Loucy (cell line): ENCODE results near the gene CDK13.

Experiments
- H2AFZ ChIP-seq: fragments of 200-600 bp; sonication (generic); 2 replicates; pipeline ENCODE4 v1.6.0; 2016; ENCODE audit warnings: antibody characterized with exemption, mild to moderate bottlenecking, low read length, moderate library complexity
- H3F3A ChIP-seq: fragments of 200-600 bp; 2 replicates; pipeline ENCODE4 v1.6.0; 2016; ENCODE audit warnings: antibody characterized with exemption, low read depth, mild to moderate bottlenecking
- H3K27me3 ChIP-seq: fragments of 200-600 bp; sonication (generic); 2 replicates; pipeline ENCODE4 v1.6.1; 2014; ENCODE audit warnings: low read length, mild to moderate bottlenecking; ENCODE audit not compliant: insufficient read depth, poor library complexity, severe bottlenecking
- H3K36me3 ChIP-seq: fragments of 200-600 bp; sonication (generic); 2 replicates; pipeline ENCODE4 v1.6.1; 2016; ENCODE audit warnings: low read length; ENCODE audit not compliant: insufficient read depth
- H3K4me1 ChIP-seq: fragments of 200-600 bp; sonication (generic); 2 replicates; pipeline ENCODE4 v1.5.1; 2014; ENCODE audit warnings: low read length, mild to moderate bottlenecking; ENCODE audit not compliant: insufficient read depth, poor library complexity, severe bottlenecking
- H3K4me2 ChIP-seq: fragments of 200-600 bp; sonication (generic); 2 replicates; pipeline ENCODE4 v1.6.0; 2014; ENCODE audit warnings: antibody characterized with exemption, low read length, low read depth, mild to moderate bottlenecking; ENCODE audit not compliant: poor library complexity, severe bottlenecking
- H3K4me3 ChIP-seq: fragments of 200-600 bp; sonication (generic); 2 replicates; pipeline ENCODE4 v1.5.1; 2014; ENCODE audit warnings: low read length, mild to moderate bottlenecking, mixed read lengths; ENCODE audit not compliant: poor library complexity, severe bottlenecking
- H3K79me2 ChIP-seq: fragments of 200-600 bp; sonication (generic); 2 replicates; pipeline ENCODE4 v1.6.1; 2014; ENCODE audit warnings: low read length; ENCODE audit not compliant: insufficient read depth
- H3K9ac ChIP-seq: fragments of 200-600 bp; sonication (generic); 2 replicates; pipeline ENCODE4 v1.6.0; 2014; ENCODE audit warnings: mild to moderate bottlenecking, low read depth, low read length, moderate library complexity; ENCODE audit not compliant: poor library complexity, severe bottlenecking
- H3K9me2 ChIP-seq: fragments of 200-600 bp; sonication (generic); replicated peaks from 2 replicates; pipeline ENCODE4 v1.6.1; 2016; ENCODE audit warnings: low read depth, low read length, mixed read lengths
- H3K9me3 ChIP-seq: fragments of 200-600 bp; sonication (generic); 2 replicates; pipeline ENCODE4 v1.6.1; 2014; ENCODE audit warnings: mild to moderate bottlenecking, antibody characterized with exemption, low read length, low read depth; ENCODE audit not compliant: insufficient read depth
- H4K20me1 ChIP-seq: fragments of 200-600 bp; sonication (generic); 2 replicates; pipeline ENCODE4 v1.6.0; 2014; ENCODE audit warnings: antibody characterized with exemption, low read length, mild to moderate bottlenecking; ENCODE audit not compliant: insufficient read depth, poor library complexity, severe bottlenecking
- EZH2phosphoT487 ChIP-seq: fragments of 200-600 bp; IDR thresholded peaks from 2 replicates; pipeline ENCODE4 v1.6.1; 2018; ENCODE audit warnings: antibody characterized with exemption, mild to moderate bottlenecking, moderate library complexity, borderline replicate concordance
- TF ChIP-seq, protein P1 (sequence below): fragments of 200-600 bp; sonication (generic); conservative IDR thresholded peaks from 2 replicates; pipeline ENCODE4 v1.5.1; 2014; ENCODE audit warnings: mild to moderate bottlenecking, antibody characterized with exemption, low read length

CDK13 gene

DNA sequence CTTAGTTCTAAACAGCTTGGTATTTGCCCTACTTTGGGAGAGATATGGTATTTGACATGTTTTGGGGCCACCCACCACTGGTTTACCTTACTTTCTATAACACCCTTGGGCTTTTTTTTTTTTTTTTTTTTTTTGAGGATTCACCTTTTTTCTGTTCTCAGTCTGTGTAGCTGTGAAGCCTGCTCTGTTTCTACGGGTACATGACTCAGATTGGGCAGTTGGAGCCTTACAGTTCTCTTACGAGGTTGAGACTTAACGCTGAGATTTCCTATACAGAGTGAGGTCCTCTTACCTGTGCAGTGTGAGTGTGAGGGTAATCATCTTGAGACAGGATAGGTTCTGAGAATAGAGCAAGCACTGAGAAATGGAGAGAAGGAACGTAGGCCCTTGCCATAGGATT, 77.5 kb downstream of the CDK13 start:
- Histone ChIP-seq H3K9me3 (no peaks in the 10 kb centered on the region), H4K20me1 (no peaks in the 10 kb centered on the region), H3K4me1 (peaks cover 6% of the 10 kb centered on the region), H3K4me2 (no peak overlapping the region), H3K9ac (no peak overlapping the region), H3K9me2 (no peaks in the 10 kb centered on the region), H3K4me3 (no peak overlapping the region), H3K79me2 (0 out of 2 replicates have a peak, but pooled peaks cover 5% of the 10 kb centered on the region), H3K36me3 (peaks cover 22% of the 10 kb centered on the region), H3K27me3 (no peaks in the 10 kb centered on the region), H3F3A (no peaks in the 10 kb centered on the region), H2AFZ (no peak overlapping the region)
- TF ChIP-seq, protein P1, sequence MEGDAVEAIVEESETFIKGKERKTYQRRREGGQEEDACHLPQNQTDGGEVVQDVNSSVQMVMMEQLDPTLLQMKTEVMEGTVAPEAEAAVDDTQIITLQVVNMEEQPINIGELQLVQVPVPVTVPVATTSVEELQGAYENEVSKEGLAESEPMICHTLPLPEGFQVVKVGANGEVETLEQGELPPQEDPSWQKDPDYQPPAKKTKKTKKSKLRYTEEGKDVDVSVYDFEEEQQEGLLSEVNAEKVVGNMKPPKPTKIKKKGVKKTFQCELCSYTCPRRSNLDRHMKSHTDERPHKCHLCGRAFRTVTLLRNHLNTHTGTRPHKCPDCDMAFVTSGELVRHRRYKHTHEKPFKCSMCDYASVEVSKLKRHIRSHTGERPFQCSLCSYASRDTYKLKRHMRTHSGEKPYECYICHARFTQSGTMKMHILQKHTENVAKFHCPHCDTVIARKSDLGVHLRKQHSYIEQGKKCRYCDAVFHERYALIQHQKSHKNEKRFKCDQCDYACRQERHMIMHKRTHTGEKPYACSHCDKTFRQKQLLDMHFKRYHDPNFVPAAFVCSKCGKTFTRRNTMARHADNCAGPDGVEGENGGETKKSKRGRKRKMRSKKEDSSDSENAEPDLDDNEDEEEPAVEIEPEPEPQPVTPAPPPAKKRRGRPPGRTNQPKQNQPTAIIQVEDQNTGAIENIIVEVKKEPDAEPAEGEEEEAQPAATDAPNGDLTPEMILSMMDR: no peak
- TF ChIP-seq EZH2phosphoT487: no peak

DNA sequence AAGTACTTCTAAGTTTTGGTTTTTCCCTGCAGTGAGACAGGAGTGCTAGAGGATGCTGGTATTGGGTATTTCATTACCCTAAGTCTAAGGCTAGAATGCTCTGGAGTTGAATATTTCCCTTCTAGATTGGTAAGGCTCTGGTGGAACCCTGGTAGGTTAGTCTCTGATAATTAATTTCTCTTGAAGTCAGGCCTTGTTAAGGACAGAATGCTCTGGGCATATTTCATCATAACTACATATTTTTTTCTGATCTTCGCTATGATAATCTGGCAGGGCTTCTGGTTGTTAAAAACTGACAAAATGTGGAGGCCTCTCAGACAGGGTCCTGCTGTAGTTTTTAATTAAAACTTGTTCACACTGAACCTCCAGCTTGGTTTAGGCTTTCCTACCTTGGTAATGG, 83.8 kb downstream of the CDK13 start:
- H3K9ac ChIP-seq: no peak overlapping the region
- no peak overlapping the region for H3K4me2 ChIP-seq
- TF ChIP-seq EZH2phosphoT487: no peak
- TF ChIP-seq, protein P1: no peak

DNA sequence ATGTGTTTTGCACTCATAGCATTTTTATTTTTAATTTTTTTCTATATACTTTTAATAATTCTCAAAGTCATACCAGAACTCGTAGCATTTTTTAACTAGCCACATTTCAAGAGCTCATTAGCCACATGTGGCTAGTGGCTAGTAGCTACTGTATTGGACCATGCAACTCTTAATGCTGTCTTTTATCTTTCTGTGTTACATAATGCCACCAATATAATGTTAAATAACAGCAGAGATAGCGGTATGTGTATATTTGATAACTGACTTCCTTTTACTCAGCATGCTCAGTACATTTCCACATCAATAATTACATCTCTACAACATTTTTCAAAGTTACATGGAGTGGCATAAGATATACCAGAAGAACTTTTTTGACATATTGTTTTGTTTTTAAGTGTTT, 91.4 kb downstream of the CDK13 start:
- H3F3A ChIP-seq: no peaks in the 10 kb centered on the region
- TF ChIP-seq, protein P1: no peak
- no peak for TF ChIP-seq EZH2phosphoT487
- no peaks in the 10 kb centered on the region for H3K27me3 ChIP-seq
- no peaks in the 10 kb centered on the region for H3K9me3 ChIP-seq
- no peak overlapping the region for H2AFZ ChIP-seq
- no peaks in the 10 kb centered on the region for H3K4me1 ChIP-seq
- H4K20me1 ChIP-seq: peaks cover 4% of the 10 kb centered on the region
- H3K36me3 ChIP-seq: peaks cover 47% of the 10 kb centered on the region; the same call in 1 of the 2 replicates
- no peaks in the 10 kb centered on the region for H3K9me2 ChIP-seq
- H3K4me2 ChIP-seq: no peak overlapping the region
- H3K79me2 ChIP-seq: peaks cover 10% of the 10 kb centered on the region; the same call in 1 of the 2 replicates
- no peak overlapping the region for H3K4me3 ChIP-seq
- H3K9ac ChIP-seq: no peak overlapping the region

More for the DNA sequence above, 83.8 kb downstream of the CDK13 start:
- H3K9me3 ChIP-seq: no peaks in the 10 kb centered on the region
- H4K20me1 ChIP-seq: peaks cover 8% of the 10 kb centered on the region
- H2AFZ ChIP-seq: no peak overlapping the region
- H3K4me1 ChIP-seq: peaks cover 4% of the 10 kb centered on the region
- no peak overlapping the region for H3K4me3 ChIP-seq
- peaks cover 34% of the 10 kb centered on the region for H3K36me3 ChIP-seq
- H3K79me2 ChIP-seq: peaks cover 20% of the 10 kb centered on the region; the same call in 1 of the 2 replicates
- no peaks in the 10 kb centered on the region for H3F3A ChIP-seq
- no peaks in the 10 kb centered on the region for H3K9me2 ChIP-seq
- no peaks in the 10 kb centered on the region for H3K27me3 ChIP-seq
